Measurements from ENCODE around the gene CCDC47.
"Not testable (repeated sequence)": the region's sequence is repeated elsewhere in the genome, so short reads cannot be mapped to it uniquely, and the experiment has no call there.

The CCDC47 gene

GRCh38 chr17:63720194-63720593 lies 53.2 kb downstream of the CCDC47 start:
- not testable (repeated sequence) for DNase-seq

GRCh38 chr17:63718988-63719387 lies 54.4 kb downstream of the CCDC47 start:
- no peak for DNase-seq

- no peak for DNase-seq
Measured at GRCh38 chr17:63716426-63716825, 57.0 kb downstream of the CCDC47 start.

- DNase-seq: no peak
Measured at GRCh38 chr17:63714550-63715277, 58.7 kb downstream of the CCDC47 start.

GRCh38 chr17:63709110-63709509 lies 64.3 kb downstream of the CCDC47 start:
- no peak for DNase-seq

GRCh38 chr17:63707151-63707550 lies 66.2 kb downstream of the CCDC47 start:
- DNase-seq: no peak

- DNase-seq: no peak
Measured at GRCh38 chr17:63706336-63707082, 66.9 kb downstream of the CCDC47 start.

GRCh38 chr17:63705657-63706056 lies 67.7 kb downstream of the CCDC47 start:
- no peak for DNase-seq

GRCh38 chr17:63704836-63705235 lies 68.6 kb downstream of the CCDC47 start:
- no peak for DNase-seq

- no peak for DNase-seq
Measured at GRCh38 chr17:63704259-63704576, 69.2 kb downstream of the CCDC47 start.

- DNase-seq: no peak
Measured at GRCh38 chr17:63703556-63704258, 69.7 kb downstream of the CCDC47 start.

- no peak for DNase-seq
Measured at GRCh38 chr17:63703029-63703428, 70.4 kb downstream of the CCDC47 start.

GRCh38 chr17:63702721-63703015 lies 70.7 kb downstream of the CCDC47 start:
- no peak for DNase-seq

- peak; percentile 76 for DNase-seq
Measured at GRCh38 chr17:63701868-63702720, 71.3 kb downstream of the CCDC47 start.

GRCh38 chr17:63701456-63701820 lies 72.0 kb downstream of the CCDC47 start:
- no peak for DNase-seq

- DNase-seq: peak; percentile 52
Measured at GRCh38 chr17:63700528-63701455, 72.6 kb downstream of the CCDC47 start.

GRCh38 chr17:63699638-63700527 lies 73.5 kb downstream of the CCDC47 start, which contains the start of gene LIMD2:
LIMD2 (minus strand) TSS chr17:63700125; CDS start chr17:63699298, 827 bp downstream.
- DNase-seq: peak; percentile 82

GRCh38 chr17:63698886-63699637 lies 74.3 kb downstream of the CCDC47 start:
- DNase-seq: peak; percentile 76

GRCh38 chr17:63698381-63698885 lies 75.0 kb downstream of the CCDC47 start:
- DNase-seq: peak; percentile 34

Measured in activated naive CD4-positive, alpha-beta T cell treated with Interleukin-2 at 50 U/mL for 16 hours (primary cell).